ENCODE measurements around the gene PRKCQ.

Gene PRKCQ

DNA sequence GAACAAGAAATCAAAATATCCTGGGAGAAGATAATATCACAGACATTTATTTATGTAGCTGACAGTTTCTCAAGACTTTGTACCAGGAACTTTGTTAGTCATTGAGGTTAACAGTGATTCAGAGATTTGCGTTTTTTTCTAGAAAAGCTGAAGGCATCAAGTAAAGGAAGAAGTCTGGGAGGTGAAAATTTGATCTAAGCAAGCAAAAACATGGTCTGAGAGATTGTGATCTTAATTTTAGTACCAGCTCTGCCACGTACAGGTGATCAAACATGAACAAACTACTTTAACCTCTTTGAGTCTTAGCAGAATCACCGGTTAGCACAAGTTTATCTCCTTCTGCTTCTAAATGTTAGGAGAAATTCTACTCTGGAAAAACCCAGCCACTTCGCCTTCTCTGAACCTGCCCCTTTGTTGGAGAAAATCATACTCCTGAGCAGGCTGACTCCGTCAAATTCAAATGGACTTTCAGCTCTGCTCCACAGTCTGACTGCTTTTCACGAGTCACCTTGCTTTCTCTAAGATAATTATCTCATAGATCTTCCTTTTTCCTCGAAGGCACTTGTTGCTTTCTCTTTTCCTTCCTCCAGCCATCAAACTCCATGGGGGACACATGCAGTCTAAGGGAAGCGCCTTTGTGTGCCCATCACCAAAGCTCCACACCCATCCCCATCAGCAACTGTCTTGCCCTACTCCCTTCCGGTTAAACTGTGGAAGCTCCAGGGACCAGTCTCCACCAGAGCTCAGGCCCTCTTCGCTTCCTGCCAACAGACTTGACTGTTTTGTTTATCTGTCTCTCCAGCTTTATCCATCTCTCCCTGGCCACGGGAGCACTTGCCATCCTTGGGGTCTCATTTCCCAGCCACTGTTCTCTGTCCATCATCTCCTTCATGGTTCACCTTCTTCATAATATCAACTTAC lies 86.3 kb downstream of the PRKCQ start:
- Histone ChIP-seq H2BK120ac (ENCODE audit: insufficient read depth, low read length, poor library complexity) (no peak overlapping the region), H3K27me3 (ENCODE audit: insufficient read depth, low read length) (no peaks in the 10 kb centered on the region), H2BK5ac (ENCODE audit: low read depth, low read length, poor library complexity) (no peak overlapping the region), H3K23ac (ENCODE audit: low read length) (no peak overlapping the region), H3K9me3 (ENCODE audit: insufficient read depth, low read depth, low read length) (no peaks in the 10 kb centered on the region), H3K4me1 (ENCODE audit: control insufficient read depth in 1 of 2, insufficient read depth in 2 of 2, low read length in 2 of 2) (peaks cover 0 to 4% of the 10 kb centered on the region in 2 experiments), H3K18ac (ENCODE audit: low read length) (no peak overlapping the region), H2AK5ac (ENCODE audit: low read length) (no peak overlapping the region), H3K79me2 (ENCODE audit: control insufficient read depth, insufficient read depth, low read length, poor library complexity) (no peaks in the 10 kb centered on the region), H3K4ac (ENCODE audit: low read depth, low read length) (no peak overlapping the region), H3K27ac (ENCODE audit: low read depth, low read length) (no peak overlapping the region), H3K36me3 (ENCODE audit: control insufficient read depth in 1 of 2, insufficient read depth in 2 of 2, low read length in 2 of 2) (no peaks in the 10 kb centered on the region), H3K4me3 (ENCODE audit: low read depth, low read length) (no peak overlapping the region), H3K4me2 (ENCODE audit: low read length) (no peak overlapping the region), H2AFZ (ENCODE audit: insufficient read depth, low read length, poor library complexity) (no peak overlapping the region), H4K8ac (ENCODE audit: low read depth, low read length) (no peak overlapping the region), H3K14ac (ENCODE audit: low read length) (no peak overlapping the region), H3K9ac (ENCODE audit: low read length) (no peak overlapping the region), H2BK12ac (ENCODE audit: low read length) (no peak overlapping the region), H4K12ac (ENCODE audit: low read depth, low read length) (no peak overlapping the region), H4K91ac (ENCODE audit: low read depth, low read length) (no peak overlapping the region), H3K79me1 (ENCODE audit: low read length) (no peaks in the 10 kb centered on the region)
- no CpG with 5 or more reads among the region's 11 CpGs for WGBS (ENCODE audit: extremely low coverage, insufficient coverage, insufficient read length)
- DNase-seq: no peak

DNA sequence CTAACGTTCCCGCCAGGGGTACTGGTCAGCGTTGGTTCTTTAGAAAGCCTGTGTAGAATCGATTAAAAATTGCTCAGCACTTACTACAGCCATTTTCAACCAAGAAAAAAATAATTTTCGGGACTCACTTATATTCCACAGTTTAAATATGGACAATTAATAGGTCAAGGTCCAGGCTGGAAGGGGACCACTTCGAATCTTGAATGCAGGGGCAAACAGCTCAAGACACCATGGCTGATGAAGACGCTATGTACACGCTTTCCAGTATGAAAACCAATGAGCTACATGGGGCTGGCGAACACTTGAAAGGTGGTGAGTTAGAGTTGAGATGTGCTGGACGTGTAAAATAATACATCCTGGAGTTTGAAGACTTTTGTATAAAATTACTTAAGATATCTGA lies 87.2 kb downstream of the PRKCQ start:
- H3K27me3 ChIP-seq (ENCODE audit: insufficient read depth, low read length): no peaks in the 10 kb centered on the region
- no peak overlapping the region for H2AK5ac ChIP-seq (ENCODE audit: low read length)
- H4K12ac ChIP-seq (ENCODE audit: low read depth, low read length): no peak overlapping the region
- H2BK5ac ChIP-seq (ENCODE audit: low read depth, low read length, poor library complexity): no peak overlapping the region
- H3K4me3 ChIP-seq (ENCODE audit: low read depth, low read length): no peak overlapping the region
- H3K18ac ChIP-seq (ENCODE audit: low read length): no peak overlapping the region
- H2BK12ac ChIP-seq (ENCODE audit: low read length): no peak overlapping the region
- no peaks in the 10 kb centered on the region for H3K79me1 ChIP-seq (ENCODE audit: low read length)
- no peak overlapping the region for H3K9ac ChIP-seq (ENCODE audit: low read length)
- no peak overlapping the region for H3K23ac ChIP-seq (ENCODE audit: low read length)
- no peak overlapping the region for H2AFZ ChIP-seq (ENCODE audit: insufficient read depth, low read length, poor library complexity)
- no peak overlapping the region for H3K4ac ChIP-seq (ENCODE audit: low read depth, low read length)
- H3K79me2 ChIP-seq (ENCODE audit: control insufficient read depth, insufficient read depth, low read length, poor library complexity): no peaks in the 10 kb centered on the region
- peaks cover 0 to 4% of the 10 kb centered on the region in 2 experiments for H3K4me1 ChIP-seq (ENCODE audit: control insufficient read depth in 1 of 2, insufficient read depth in 2 of 2, low read length in 2 of 2)
- H3K36me3 ChIP-seq (ENCODE audit: control insufficient read depth in 1 of 2, insufficient read depth in 2 of 2, low read length in 2 of 2): no peaks in the 10 kb centered on the region
- H3K4me2 ChIP-seq (ENCODE audit: low read length): no peak overlapping the region
- no peak for DNase-seq
- H3K9me3 ChIP-seq (ENCODE audit: insufficient read depth, low read depth, low read length): no peaks in the 10 kb centered on the region
- H3K14ac ChIP-seq (ENCODE audit: low read length): no peak overlapping the region
- H4K8ac ChIP-seq (ENCODE audit: low read depth, low read length): no peak overlapping the region
- H3K27ac ChIP-seq (ENCODE audit: low read depth, low read length): no peak overlapping the region
- H2BK120ac ChIP-seq (ENCODE audit: insufficient read depth, low read length, poor library complexity): no peak overlapping the region
- no CpG with 5 or more reads among the region's 10 CpGs for WGBS (ENCODE audit: extremely low coverage, insufficient coverage, insufficient read length)
- H4K91ac ChIP-seq (ENCODE audit: low read depth, low read length): no peak overlapping the region

DNA sequence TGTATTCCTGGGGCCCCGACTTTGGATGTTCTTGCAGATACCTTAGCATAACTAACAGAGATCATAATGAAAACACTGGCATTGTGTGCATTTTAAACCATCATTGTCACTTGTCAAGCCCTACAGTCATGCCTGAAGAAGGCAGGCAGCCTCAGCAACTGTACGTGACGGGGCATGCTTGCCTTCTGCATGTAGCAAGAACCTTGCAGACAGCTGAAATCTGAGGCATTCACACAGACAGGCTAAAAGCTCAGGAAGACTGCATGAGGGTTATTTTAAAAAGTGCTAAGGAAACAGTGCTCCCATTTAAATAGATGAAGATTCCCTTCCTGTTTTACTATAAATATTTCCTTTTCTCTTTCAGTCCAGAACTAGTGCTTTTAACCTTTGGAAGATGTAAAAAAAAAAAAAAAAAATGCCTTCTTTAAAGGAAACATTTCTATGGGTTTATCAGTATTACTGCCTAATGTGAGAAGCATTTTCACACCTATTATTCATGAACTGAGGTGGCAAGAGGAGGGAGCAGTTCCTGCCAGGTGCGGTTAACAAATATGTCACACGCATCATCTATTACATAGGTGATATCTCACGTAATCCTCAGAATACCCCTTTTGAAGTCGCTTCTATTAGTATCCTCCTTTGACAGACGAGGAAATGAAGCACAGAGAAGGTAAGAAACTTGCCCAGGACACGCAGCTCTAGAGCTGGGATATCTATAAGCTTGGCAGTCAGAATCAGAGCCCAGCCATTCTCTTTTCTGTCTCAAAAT lies 88.1 kb downstream of the PRKCQ start:
- no peak overlapping the region for H3K4me2 ChIP-seq (ENCODE audit: low read length)
- H3K79me1 ChIP-seq (ENCODE audit: low read length): no peaks in the 10 kb centered on the region
- H3K23ac ChIP-seq (ENCODE audit: low read length): no peak overlapping the region
- no peak overlapping the region for H4K91ac ChIP-seq (ENCODE audit: low read depth, low read length)
- no peaks in the 10 kb centered on the region for H3K79me2 ChIP-seq (ENCODE audit: control insufficient read depth, insufficient read depth, low read length, poor library complexity)
- H2BK120ac ChIP-seq (ENCODE audit: insufficient read depth, low read length, poor library complexity): no peak overlapping the region
- H3K18ac ChIP-seq (ENCODE audit: low read length): no peak overlapping the region
- no peak overlapping the region for H2AFZ ChIP-seq (ENCODE audit: insufficient read depth, low read length, poor library complexity)
- H4K8ac ChIP-seq (ENCODE audit: low read depth, low read length): no peak overlapping the region
- no peak overlapping the region for H2BK12ac ChIP-seq (ENCODE audit: low read length)
- peak in 1 of 2 donors; percentile 15 for DNase-seq
- no CpG with 5 or more reads among the region's 9 CpGs for WGBS (ENCODE audit: extremely low coverage, insufficient coverage, insufficient read length)
- H2BK5ac ChIP-seq (ENCODE audit: low read depth, low read length, poor library complexity): no peak overlapping the region
- no peaks in the 10 kb centered on the region for H3K36me3 ChIP-seq (ENCODE audit: control insufficient read depth in 1 of 2, insufficient read depth in 2 of 2, low read length in 2 of 2)
- H3K14ac ChIP-seq (ENCODE audit: low read length): no peak overlapping the region
- no peak overlapping the region for H2AK5ac ChIP-seq (ENCODE audit: low read length)
- H3K9ac ChIP-seq (ENCODE audit: low read length): no peak overlapping the region
- no peaks in the 10 kb centered on the region for H3K27me3 ChIP-seq (ENCODE audit: insufficient read depth, low read length)
- no peak overlapping the region for H3K27ac ChIP-seq (ENCODE audit: low read depth, low read length)
- H3K4me3 ChIP-seq (ENCODE audit: low read depth, low read length): no peak overlapping the region
- H3K4me1 ChIP-seq (ENCODE audit: control insufficient read depth in 1 of 2, insufficient read depth in 2 of 2, low read length in 2 of 2): peaks cover 0 to 4% of the 10 kb centered on the region in 2 experiments
- no peak overlapping the region for H4K12ac ChIP-seq (ENCODE audit: low read depth, low read length)
- no peaks in the 10 kb centered on the region for H3K9me3 ChIP-seq (ENCODE audit: insufficient read depth, low read depth, low read length)
- H3K4ac ChIP-seq (ENCODE audit: low read depth, low read length): no peak overlapping the region

DNA sequence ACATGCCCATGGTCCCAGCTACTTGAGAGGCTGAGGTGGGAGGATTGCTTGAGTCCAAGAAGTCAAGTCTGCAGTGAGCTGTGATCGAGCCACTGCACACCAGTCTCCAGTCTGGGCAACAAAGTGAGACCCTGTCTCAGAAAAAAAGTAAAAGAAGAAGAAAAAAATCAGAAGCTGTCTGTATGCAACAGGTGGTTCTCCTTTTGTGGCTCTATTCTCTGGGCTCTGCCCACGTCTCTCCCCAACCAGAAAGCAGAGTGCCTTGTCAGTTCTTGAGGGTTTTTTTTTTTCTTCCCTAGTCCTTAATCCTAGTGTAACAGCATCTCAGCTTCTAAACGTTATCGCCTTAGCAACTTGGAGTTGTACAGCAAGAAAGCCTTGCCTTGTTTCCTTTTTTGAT lies 89.5 kb downstream of the PRKCQ start:
- H2BK12ac ChIP-seq (ENCODE audit: low read length): no peak overlapping the region
- H3K9ac ChIP-seq (ENCODE audit: low read length): no peak overlapping the region
- H3K4ac ChIP-seq (ENCODE audit: low read depth, low read length): no peak overlapping the region
- H3K27ac ChIP-seq (ENCODE audit: low read depth, low read length): no peak overlapping the region
- H3K14ac ChIP-seq (ENCODE audit: low read length): no peak overlapping the region
- no peak overlapping the region for H2AK5ac ChIP-seq (ENCODE audit: low read length)
- H4K8ac ChIP-seq (ENCODE audit: low read depth, low read length): no peak overlapping the region
- H3K23ac ChIP-seq (ENCODE audit: low read length): no peak overlapping the region
- no peak for DNase-seq
- no peak overlapping the region for H3K4me2 ChIP-seq (ENCODE audit: low read length)
- H3K4me1 ChIP-seq (ENCODE audit: control insufficient read depth in 1 of 2, insufficient read depth in 2 of 2, low read length in 2 of 2): peaks cover 0 to 4% of the 10 kb centered on the region in 2 experiments
- H3K4me3 ChIP-seq (ENCODE audit: low read depth, low read length): no peak overlapping the region
- H3K27me3 ChIP-seq (ENCODE audit: insufficient read depth, low read length): no peaks in the 10 kb centered on the region
- H2AFZ ChIP-seq (ENCODE audit: insufficient read depth, low read length, poor library complexity): no peak overlapping the region
- H3K36me3 ChIP-seq (ENCODE audit: control insufficient read depth in 1 of 2, insufficient read depth in 2 of 2, low read length in 2 of 2): no peaks in the 10 kb centered on the region
- no peak overlapping the region for H2BK5ac ChIP-seq (ENCODE audit: low read depth, low read length, poor library complexity)
- H3K9me3 ChIP-seq (ENCODE audit: insufficient read depth, low read depth, low read length): no peaks in the 10 kb centered on the region
- no peak overlapping the region for H3K18ac ChIP-seq (ENCODE audit: low read length)
- no CpG with 5 or more reads among the region's 4 CpGs for WGBS (ENCODE audit: extremely low coverage, insufficient coverage, insufficient read length)
- no peaks in the 10 kb centered on the region for H3K79me2 ChIP-seq (ENCODE audit: control insufficient read depth, insufficient read depth, low read length, poor library complexity)
- no peak overlapping the region for H4K91ac ChIP-seq (ENCODE audit: low read depth, low read length)
- no peak overlapping the region for H2BK120ac ChIP-seq (ENCODE audit: insufficient read depth, low read length, poor library complexity)
- H3K79me1 ChIP-seq (ENCODE audit: low read length): no peaks in the 10 kb centered on the region
- no peak overlapping the region for H4K12ac ChIP-seq (ENCODE audit: low read depth, low read length)
